Fibroblast of skin of left quadriceps (primary cell): ENCODE data around the gene CARD19.

ENCODE experiments used
- DNase-seq, 2 experiments: peaks; one replicate each; pipeline ENCODE4 v3.0.0-alpha.2; 2013; ENCODE audit warnings: low read depth in 2 of 2

Gene CARD19

DNA sequence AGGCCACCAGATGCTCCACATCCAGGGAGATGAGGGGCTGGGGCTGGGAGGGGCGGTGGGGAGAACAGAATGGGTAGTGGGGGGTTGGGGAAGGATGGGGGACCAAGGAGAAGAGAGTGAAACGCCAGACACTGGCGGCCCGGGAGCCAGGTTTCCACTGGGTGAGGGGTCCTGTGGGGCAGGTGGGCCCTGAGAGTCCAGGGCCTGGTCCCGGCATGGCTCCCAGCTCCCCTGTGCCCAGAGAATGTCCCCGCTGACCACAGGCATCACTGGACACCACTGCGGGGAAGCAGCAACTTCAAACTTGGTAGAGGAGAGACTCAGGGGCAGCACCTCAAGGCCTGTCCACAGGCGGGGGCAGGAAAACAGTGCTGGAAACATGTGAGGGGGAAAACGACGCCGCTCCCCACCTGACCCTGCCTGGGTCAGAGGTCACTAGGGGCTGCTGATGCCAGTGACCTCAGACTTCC, 24.9 kb downstream of the CARD19 start:
- DNase-seq = no peak

DNA sequence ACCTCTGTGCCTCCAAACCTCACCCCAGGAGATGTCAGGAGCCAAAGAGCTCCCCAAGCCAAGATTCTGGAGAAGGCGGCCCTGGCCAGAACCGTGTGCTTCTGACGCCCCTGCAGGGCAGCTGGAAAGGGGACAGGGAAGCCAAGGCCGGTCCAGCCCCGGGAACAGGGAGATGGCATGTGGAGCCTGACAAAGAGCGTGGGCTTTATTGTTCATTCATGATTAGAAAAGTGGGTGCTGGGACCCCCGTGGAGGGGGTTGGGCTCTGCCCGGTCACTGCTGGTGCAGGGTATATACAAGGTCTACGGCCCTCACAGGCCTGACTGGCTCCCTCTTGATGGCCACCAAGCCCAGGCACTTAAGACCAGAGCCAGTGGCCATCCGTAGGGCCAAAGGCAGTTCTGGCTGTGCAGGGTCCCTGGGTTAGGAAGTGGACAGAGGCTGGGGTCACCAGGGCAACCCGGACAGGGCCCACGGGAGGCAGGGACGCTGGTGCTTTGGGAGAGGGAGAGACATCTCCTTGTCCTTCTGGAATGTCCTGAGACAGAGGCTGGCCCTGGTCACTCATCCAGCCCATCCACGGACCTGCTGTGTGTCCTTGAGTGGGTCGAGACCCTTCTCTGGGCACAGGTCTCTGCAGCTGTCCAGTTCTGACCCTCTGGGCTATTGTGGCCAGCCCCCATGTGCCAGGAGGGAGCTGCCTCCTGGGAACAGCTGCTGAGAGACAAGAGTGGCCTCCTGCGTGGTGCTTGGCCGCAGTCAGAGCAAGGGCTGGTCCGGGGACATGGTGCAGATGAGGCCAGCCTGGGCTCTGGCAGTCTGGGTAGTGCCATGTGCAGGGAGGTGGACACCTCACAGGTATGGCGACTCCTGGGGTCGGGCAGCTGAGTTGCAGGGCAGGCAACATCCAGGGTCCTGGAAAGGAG, 25.6 kb downstream of the CARD19 start:
- no peak for DNase-seq

DNA sequence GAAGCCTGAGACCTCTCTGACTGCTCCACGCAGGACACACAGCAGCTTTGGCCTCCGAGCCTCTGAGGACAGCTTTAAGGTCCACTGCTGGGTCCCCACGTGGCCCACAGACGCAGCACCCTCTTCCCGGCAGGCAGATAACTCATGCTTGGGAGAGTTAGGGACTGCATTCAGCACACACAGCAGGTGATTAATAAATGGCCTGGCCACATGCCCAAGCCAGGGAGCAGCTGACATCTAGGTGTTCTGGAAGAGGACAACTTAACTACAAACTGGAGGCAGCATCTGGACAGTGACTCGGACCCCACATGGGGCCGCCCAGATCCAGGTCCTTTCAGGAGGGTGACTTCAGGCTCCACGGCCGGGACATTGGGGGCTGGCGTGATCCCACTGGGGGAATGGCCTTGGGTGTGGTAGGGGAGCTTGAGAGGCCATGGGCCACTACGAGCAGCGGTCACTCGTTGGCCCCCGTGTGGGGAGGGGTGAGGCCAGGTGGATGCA, 26.8 kb downstream of the CARD19 start:
- DNase-seq = no peak

DNA sequence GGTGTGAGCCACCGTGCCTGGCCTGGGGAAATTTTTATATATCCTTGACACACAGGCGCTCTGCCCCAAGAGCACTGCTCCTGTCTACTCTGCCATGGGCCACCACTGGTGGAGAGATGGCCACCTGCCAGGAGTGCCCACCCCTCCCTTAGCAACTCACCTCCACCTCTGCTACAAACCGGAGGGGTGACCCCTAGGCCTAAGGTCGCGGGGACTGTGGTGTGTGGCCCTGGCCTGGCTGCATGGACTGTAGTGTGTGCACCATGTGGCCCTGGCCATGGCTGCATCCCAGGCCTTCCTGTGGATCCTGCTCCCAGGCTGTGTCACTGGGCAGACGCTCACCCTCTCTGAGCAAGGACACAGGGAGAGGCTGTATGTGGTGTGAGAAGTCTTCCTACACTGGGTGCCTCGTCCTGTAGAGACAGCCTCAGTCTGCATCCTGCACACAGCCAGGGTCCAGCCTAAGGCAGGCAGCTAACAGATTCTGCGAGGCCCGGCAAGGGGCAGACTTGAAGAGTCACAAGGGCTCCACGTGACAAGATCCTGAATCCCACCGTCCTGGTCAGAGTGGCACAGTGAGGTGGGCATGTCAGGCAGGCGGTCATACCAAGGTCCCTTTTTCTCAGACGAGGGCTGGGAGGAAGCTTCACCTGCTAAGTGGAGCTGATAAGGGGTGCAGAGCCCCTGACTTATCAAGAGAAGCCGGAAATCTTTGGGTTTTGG, 27.7 kb downstream of the CARD19 start:
- DNase-seq = no peak

DNA sequence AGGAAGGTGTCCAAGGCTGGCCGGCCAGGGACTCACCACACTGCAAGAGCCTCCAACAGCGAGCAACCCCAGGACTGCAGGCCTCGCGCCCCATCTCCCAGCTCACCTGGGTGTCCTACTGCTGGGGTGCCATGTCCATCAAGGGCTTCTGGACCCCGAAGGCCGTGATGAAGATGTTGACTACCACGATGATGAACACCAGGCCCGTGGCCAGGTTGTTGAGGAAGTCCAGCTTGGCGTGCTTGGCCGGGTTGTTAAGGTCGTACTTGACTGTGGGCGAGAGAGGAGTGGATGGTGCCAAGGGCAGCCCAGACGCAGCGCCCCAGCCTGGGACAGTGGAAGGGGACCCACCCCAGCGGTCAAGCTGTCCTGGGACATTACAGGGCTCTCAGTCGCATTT, 28.8 kb downstream of the CARD19 start:
- no peak for DNase-seq

DNA sequence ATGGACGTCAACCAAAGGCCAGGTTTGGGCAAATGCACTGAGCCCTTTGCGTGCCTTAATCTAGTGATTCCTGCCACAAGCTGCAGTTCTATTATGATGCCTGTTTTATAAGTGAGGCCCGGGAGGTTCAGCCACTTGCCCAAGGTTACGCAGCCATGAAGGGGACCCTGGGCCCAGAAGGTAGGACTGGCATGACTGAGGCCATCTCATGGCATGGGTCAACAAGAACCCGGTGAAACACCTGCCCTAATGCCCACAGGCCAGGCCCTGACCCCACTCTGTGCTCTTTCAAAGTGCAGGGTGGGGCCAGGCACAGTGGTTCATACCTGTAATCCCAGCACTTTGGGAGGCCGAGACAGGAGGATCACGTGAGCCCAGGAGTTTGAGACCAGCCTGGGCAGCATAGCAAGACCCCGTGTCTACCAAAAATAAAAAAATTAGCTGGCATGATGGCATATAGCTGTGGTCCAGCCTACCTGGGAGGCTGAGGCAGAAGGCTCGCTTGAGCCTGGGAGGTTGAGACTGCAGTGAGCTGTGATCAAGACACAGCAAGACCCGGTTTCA, 29.4 kb downstream of the CARD19 start:
- no peak for DNase-seq

DNA sequence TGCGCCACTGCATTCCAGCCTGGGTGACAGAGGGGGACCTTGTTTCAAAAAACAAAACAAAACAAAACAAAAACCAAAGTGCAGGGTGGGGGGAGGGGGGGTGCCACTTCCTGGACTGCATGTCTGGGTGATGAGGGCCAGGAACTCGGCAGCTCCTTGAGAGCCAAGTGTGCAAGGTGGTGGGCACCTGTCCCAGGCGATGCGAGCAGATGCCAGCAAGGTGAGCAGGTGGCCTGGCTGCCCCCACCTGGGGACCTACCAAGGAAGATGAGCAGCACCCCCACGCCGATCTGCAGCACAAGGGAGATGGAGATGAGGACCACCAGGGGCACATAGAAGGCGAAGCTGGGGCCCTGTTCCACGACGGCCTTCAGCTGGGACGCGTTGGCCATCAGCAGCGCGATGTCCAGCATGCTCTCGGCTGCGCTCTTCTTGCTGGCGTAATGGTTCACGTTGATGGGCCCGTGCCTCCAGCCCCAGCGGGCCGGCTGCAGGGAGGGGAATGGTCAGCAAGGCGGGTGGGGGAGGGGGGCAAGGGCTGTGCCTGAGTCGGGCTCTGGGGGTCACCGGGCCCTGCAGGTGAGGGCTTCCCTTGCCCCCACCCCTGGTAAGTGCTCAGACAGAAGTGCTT, 30.2 kb downstream of the CARD19 start:
- no peak for DNase-seq

DNA sequence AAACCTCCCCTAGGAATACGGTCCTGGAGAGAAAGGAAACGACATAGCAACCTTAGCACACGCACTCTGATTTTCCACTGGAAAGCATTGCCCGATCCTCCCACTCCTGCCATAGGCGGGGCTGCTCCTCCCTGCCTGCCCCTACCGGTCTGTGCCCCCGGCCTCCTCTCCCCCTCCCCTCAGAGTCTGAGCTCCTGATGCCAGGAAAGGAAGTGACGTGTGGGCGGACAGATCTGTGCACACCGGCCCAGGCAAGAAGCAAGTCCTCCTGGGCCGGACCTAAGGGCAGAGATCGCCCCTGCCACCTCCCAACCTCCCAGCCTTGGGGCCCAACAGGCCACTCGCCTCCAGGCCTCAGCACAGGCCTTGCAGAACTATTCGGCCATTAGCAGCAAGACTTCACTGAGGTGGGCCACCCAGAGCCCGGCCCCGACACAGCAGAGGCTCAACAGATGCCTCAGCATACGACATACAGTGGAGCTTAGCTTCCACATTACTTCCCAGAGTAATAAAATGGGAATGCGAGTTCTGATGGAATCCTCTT, 30.9 kb downstream of the CARD19 start:
- no peak for DNase-seq

DNA sequence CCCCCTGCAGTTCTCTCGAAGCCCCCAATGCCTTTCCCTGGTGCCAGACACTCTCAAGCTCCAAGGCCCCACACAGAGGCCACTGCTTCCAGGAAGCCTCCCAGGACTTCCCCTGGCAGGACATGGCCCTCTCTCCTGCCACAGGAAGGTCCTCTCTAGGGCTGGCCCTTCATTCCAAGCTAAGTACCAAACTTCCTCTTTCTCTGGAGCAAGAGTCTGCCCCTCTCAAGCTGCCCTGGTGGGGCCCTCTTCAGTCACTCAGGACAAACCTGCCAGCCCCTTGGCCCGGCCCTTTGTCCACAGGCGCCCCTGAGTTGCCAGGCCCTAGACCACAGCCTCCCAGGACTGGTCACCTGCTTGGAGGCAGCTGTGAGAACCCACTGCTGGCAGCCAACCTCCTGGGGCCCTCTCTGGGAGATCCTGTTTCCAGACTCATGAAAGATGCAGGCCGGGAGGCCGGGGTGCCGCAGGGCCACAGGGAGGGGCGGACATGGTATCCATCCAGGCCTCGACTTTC, 31.4 kb downstream of the CARD19 start:
- DNase-seq = no peak

DNA sequence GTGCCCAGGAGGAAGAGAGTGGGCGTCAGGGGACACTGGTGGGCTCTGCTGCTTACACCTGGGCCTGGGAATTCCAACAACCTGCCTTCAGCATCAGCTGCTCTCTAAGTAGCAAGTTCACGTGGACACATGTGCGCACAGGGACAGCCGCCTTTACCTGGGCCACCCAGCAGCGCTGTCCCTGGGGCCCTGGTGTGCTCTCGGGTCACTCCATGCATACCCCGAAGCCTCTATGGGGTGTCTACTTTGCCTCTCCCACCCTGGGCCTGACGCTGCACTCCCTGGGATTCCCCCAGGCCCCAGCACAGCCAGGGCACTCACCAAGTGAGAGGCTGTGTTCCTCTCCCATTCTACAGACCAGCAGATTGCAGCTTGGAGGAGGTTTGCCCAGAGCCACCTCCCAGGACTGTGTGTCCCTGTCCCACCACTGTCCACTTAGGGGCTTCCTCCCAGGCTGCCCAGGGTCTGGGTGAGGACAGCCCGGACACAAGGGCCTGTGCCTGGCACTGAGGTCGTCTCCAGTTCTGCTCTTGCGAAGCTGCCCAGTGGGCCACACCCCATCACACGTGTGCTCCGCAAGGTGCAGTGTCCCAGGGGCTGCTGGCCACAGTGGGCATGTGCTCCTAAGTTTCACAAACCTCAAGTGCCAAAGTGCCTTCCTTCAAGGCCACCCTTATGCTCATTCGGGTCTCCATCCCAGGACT, 32.1 kb downstream of the CARD19 start:
- no peak for DNase-seq

DNA sequence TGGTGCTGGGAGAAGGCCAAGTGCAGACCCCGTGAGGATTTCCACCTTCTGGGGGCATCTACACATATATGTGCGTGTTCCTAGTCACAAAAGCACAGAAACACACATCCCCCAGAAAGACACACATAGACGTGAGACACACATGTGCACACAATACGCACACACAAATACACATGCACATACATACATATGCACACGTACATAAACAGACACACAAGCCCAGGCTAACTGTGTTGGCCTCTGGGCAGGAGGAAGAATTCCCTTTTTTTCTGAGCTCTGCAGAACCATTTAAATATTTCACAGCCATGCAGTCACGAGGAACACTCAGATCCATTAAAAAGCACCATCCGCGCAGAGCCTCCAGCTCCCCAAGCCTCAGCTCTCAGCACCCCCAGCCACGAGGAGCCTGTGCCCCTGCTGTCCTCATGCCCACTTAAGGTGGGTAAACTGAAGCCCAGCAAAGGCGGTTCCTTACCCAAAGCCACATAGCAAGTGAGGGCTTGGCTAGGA, 32.8 kb downstream of the CARD19 start:
- no peak for DNase-seq

DNA sequence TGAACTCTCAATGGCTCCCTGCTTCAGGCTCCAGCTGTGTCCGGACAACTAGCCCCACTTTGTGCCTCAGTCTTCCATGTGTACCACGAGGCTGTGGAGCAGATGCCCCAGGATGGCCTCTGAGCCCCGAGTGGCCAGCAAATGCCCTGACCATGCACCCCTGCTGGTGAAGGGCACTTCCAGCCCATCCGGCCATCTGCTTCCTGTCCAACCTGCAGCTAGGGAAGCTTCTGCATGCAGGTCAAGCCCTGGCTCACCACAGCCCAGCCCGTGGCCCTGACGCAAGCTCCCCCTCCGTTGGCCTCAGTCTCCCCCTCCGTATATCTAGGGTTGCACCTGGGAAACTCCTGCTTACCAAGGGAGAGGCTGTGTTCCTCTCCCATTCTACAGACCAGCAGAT, 33.3 kb downstream of the CARD19 start:
- DNase-seq = no peak

DNA sequence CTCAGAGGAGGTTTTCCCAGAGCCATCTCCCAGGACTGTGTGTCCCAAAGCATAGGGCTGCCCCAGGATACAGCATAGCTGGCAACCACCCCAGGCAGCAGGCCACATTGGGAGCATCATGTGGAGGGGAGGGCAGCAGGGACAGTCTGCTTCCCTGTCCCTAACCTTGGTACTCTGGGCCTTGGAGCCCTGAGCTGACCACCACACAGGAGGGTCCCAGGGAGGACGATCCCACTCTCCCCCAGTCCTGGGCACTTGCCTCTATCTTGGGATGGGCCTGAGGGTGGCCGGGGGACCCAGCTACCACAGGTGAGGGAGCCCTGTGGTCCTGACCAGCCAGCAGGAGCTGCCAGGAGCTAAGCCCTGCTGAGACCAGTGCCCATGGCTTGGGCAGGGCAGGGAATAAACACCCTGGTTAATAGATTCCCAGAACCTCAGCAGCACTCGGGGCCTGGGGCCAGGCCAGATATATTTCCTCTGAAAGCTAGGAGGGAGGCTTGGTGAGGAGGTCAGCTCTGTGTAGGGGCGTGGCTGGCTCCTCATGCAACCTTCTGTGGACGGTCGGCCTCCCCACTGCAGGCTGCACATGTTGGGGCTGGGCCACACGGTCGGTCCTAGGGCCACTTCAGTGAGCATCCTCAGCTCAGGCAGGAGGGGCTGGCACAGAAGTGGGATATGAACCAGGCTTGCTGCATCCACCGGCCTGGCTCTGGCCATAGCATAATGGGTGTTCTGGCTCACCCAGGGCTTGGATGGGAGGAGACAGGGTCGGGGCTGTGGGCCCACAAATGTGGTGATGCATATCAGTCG, 33.9 kb downstream of the CARD19 start:
- DNase-seq = no peak

DNA sequence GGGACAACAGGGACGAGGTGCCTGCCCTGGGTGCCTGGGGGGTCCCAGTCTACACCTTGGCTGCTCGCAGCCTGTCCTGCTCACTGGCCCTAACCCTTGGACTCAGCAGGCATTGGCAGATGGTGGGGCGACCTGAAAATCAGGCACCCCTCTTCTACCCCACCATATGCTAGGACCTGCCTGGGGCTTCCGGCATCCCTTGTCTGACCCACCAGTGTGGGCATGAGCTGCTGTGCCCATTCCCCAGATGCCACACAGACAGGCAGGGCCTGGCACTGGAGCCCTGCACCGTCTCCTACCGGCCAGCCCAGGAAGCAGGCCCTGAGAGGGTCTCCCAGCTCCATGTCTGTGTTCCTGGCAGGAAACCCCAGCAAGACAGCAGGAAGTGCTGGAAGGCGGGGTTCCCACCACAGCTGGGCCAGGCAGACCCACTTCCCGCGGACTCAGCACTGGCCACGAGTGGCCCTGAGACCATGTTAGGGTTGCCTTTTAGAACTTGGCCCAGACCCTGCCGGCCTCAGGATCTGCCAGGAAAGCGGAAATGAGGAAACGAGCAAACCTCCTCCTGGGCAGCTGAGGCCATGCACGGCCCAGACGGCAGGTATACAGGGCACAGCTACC, 35.0 kb downstream of the CARD19 start:
- DNase-seq = no peak

DNA sequence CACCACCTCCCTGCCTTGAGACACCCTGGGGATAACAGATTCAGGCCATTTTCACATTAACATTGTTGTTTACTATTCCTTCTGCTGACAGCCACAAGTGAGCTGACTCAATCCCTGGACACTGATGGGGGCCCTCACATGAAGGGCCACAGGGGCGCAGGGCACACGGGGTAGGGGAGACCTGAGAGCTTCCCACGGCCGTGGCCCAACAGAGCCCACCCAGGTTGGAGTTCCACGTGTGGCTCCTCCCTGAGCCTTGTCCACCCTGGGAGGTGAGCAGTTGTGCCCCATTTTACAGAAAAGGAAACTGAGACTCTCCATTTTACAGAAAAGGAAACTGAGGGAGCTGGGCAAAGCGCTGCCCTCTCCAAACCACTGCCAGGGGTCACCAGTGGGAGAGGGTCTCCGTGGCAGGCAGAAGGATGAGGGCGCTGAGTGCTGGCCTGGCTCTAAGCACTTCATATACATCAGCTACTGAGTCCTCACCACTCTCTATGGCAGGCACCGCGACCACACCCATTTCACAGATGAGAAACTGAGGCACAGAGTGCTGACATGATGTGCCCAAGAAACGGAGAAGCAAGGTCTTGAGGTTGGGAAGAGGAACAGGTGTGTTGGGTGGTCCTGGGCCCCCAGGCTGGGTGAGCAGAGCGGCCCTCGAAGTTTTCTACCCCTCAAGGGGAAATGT, 35.7 kb downstream of the CARD19 start:
- no peak for DNase-seq

DNA sequence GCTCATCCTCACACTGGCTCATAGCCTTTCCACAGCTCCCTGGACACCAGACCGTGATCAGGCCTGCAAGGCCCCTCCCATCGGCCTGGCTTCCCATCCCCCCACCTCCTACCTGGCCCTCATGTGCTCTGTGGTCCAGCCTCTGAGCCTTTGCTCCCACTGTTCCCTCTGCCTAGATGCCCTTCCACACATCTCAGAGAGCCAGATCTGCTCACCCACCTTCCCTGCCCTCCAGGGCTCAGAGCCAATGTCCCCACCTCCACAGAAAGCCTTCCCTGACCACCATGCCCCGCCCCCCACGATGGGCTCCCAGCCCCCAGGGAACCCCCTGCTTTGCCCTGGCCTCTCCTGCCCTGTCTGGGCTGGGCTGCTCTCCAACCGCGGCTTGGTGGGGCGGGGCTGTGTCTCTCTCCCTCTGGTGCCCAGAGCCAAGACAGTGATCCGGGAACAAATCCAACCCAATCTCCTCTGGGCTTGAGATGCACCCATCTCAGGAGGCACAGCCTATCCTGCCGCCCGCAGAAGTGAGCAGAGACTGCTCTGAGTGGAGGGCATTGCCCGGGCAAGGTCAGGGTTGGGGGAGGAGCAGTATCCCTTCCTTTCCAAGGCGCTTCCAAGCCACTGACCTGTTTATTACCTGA, 36.4 kb downstream of the CARD19 start:
- DNase-seq = no peak

DNA sequence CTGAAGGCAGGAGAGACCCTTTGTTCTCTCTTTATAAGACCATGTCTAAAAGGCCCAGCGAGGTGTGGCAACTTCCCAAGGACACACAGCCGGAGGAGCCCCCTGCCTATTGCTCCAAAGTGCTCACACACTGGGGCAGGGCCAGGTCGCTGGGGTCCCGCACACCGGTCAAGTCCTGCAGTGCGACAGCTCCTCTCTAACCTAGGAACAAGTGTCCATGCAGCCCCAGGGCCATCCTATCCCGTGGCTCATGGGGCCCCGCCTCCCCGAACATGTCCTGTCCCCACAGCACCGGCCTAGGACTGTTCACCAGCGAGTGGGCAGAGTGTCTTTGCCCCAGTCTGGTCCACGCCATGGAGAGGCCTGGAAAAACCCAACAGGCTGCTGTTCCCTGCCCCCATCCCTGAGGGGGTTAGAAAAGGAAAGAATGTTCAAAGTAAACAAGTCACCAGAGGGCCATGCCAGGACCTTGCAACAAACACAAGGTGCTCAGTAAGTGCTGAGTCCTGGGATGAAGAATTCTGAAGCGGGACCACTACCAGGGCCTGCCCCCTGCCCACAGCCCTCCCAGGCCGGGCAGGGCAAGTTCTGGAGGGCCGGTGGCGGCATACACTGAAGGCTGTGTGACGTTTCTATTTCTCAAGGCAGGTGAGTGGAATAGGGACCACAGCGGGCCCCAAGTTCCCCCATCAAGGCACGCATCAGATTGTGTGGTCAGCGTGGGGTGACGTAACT, 37.1 kb downstream of the CARD19 start:
- no peak for DNase-seq

DNA sequence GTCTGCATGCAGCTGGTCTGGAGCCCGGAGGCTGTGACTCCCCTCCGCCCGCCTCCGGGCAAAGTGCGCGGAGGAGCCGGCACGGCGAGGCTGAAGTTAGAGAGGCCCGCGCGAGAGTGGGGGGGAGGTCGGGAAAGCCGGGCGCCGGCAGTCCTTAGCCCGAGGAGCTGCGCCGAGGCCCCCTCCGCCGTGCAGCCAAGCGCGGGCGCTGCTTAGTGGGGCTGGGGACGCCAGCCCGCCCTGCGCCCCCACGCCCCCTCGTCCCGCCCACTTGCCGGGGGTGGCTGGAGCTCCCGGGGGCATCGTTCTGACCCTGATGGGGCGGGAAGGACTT, 37.6 kb downstream of the CARD19 start:
- peak in 1 of 2 experiments; percentile 12 for DNase-seq
